Left lung (tissue), 10 donors: ENCODE data around the gene MACROD2. TPM values are rescaled to one million over a fixed set of nuclear protein-coding genes. Genes with fewer than 3 reads are reported as not detected.
"Not testable (repeated sequence)": the region's sequence is repeated elsewhere in the genome, so short reads cannot be mapped to it uniquely, and the experiment has no call there.

Experiments used
- ATAC-seq: fragments of 200-7000 bp; cut with Tn5 transposase; one replicate; pipeline ENCODE4 v1.9.1; 2020; ENCODE audit warnings: moderate library complexity
- DNase-seq, 4 donors: peaks; one replicate each; pipeline ENCODE4 v3.0.0-alpha.2; 2013 to 2020
- H3K27ac ChIP-seq, 2 donors: fragments of 200-600 bp; sonication (generic) in 1 of 2; one replicate each; pipeline versions ENCODE4 v1.5.0 to v1.8.0; 2020 to 2021
- H3K27me3 ChIP-seq, 2 donors: fragments of 200-600 bp; sonication (generic) in 1 of 2; one replicate each; pipeline versions ENCODE4 v1.5.0 to v1.8.0; 2020 to 2021
- H3K36me3 ChIP-seq, 2 donors: fragments of 200-600 bp; sonication (generic) in 1 of 2; one replicate each; pipeline versions ENCODE4 v1.5.0 to v1.8.0; 2020 to 2021
- H3K4me1 ChIP-seq, 2 donors: fragments of 200-600 bp; one replicate each; pipeline ENCODE4 v1.8.0; 2021
- H3K4me3 ChIP-seq, 2 donors: fragments of 200-600 bp; sonication (generic) in 1 of 2; one replicate each; pipeline versions ENCODE4 v1.5.0 to v1.8.0; 2020 to 2021; ENCODE audit warnings: mild to moderate bottlenecking in 1 of 2
- H3K9me3 ChIP-seq, 2 donors: fragments of 200-600 bp; sonication (generic) in 1 of 2; one replicate each; pipeline versions ENCODE4 v1.5.0 to v1.8.0; 2020 to 2021
- CTCF ChIP-seq, 2 donors: fragments of 200-600 bp; sonication (generic) in 1 of 2; IDR thresholded peaks; one replicate each; pipeline versions ENCODE4 v1.5.0 to v1.8.0; 2021; ENCODE audit warnings: antibody characterized with exemption in 2 of 2
- intact Hi-C, 2 donors: fragments of 100-400 bp; cut with DNase I; formaldehyde crosslinking; loops; one replicate each; pipeline versions ENCODE4 v1.11.2 to v1.14.2; 2022
- polyA plus RNA-seq, 6 donors: library from polyadenylated mRNA; unstranded; fragments of 120-200 nt; gene quantifications; one replicate each; pipeline ENCODE4 v1.2.1, GENCODE V29; 2013; ENCODE audit not compliant: insufficient read length in 6 of 6
- total RNA-seq, 2 donors: library from RNA; stranded (reverse); fragmentation: NEBNext Ultra II Directional; extraction: Animal tissue kit (Norgen Biotek cat#: 25700); gene quantifications; one replicate each; pipeline ENCODE4 v1.2.1, GENCODE V29; 2021
- donor health status: DM: no; HTN: yes; CAD: no.
- donor health status: DM: no; HTN: no; CAD: no.

Gene MACROD2
- total and polyA plus RNA-seq, 8 donors: 6.1 to 23.6 (median 8.9) TPM

GRCh38 chr20:14996883-14997672, 1001.8 kb downstream of the MACROD2 start:
- ATAC-seq (no peak), DNase-seq (no peak)
- Histone ChIP-seq H3K4me1 (no peaks in the 10 kb centered on the region), H3K27me3 (no peaks in the 10 kb centered on the region), H3K9me3 (peaks cover 0 to 32% of the 10 kb centered on the region in 2 donors), H3K36me3 (no peaks in the 10 kb centered on the region), H3K27ac (no peak overlapping the region), H3K4me3 (no peak overlapping the region)
- intact Hi-C loops: no loop called here
- TF ChIP-seq CTCF (IDR thresholded peaks at IDR 0.05): no peak

GRCh38 chr20:14997791-14998190, 1002.5 kb downstream of the MACROD2 start:
- no peak overlapping the region for H3K4me3 ChIP-seq
- H3K27me3 ChIP-seq: no peaks in the 10 kb centered on the region
- ATAC-seq (no peak), DNase-seq (no peak)
- H3K4me1 ChIP-seq: no peaks in the 10 kb centered on the region
- H3K36me3 ChIP-seq: no peaks in the 10 kb centered on the region
- no peak overlapping the region for H3K27ac ChIP-seq
- no peak for TF ChIP-seq CTCF (IDR thresholded peaks at IDR 0.05)
- peaks cover 0 to 35% of the 10 kb centered on the region in 2 donors for H3K9me3 ChIP-seq
- intact Hi-C loops: no loop called here

GRCh38 chr20:15005300-15005986, 1010.1 kb downstream of the MACROD2 start:
- Histone ChIP-seq H3K4me1 (no peaks in the 10 kb centered on the region), H3K9me3 (peaks cover 0 to 3% of the 10 kb centered on the region in 2 donors), H3K27ac (peak overlapping the region; percentile 49 to 58), H3K27me3 (no peaks in the 10 kb centered on the region), H3K36me3 (no peaks in the 10 kb centered on the region), H3K4me3 (no peak overlapping the region)
- DNase-seq: peak in 1 of 4 donors; percentile 28
- ATAC-seq: peak; percentile 84
- no peak for TF ChIP-seq CTCF (IDR thresholded peaks at IDR 0.05)
- intact Hi-C loops: no loop called here

- H3K4me1 ChIP-seq: no peaks in the 10 kb centered on the region
- intact Hi-C loops: no loop called here
- H3K36me3 ChIP-seq: no peaks in the 10 kb centered on the region
- H3K27me3 ChIP-seq: no peaks in the 10 kb centered on the region
- H3K4me3 ChIP-seq: no peak overlapping the region
- DNase-seq (no peak), ATAC-seq (no peak)
- no peaks in the 10 kb centered on the region for H3K9me3 ChIP-seq
- no peak overlapping the region for H3K27ac ChIP-seq
- TF ChIP-seq CTCF (IDR thresholded peaks at IDR 0.05): no peak
Measured at GRCh38 chr20:15011631-15012030, 1016.3 kb downstream of the MACROD2 start.

GRCh38 chr20:15012566-15012965, 1017.2 kb downstream of the MACROD2 start:
- TF ChIP-seq CTCF (IDR thresholded peaks at IDR 0.05): no peak
- no peak overlapping the region for H3K27ac ChIP-seq
- ATAC-seq (no peak), DNase-seq (peak in 1 of 4 donors; percentile 33)
- H3K4me1 ChIP-seq: no peaks in the 10 kb centered on the region
- H3K27me3 ChIP-seq: no peaks in the 10 kb centered on the region
- H3K9me3 ChIP-seq: peaks cover 0 to 4% of the 10 kb centered on the region in 2 donors
- H3K4me3 ChIP-seq: no peak overlapping the region
- H3K36me3 ChIP-seq: no peaks in the 10 kb centered on the region
- intact Hi-C loops: no loop called here

GRCh38 chr20:15016875-15017274, 1021.6 kb downstream of the MACROD2 start:
- H3K4me1 ChIP-seq, H3K36me3 ChIP-seq, H3K4me3 ChIP-seq, ATAC-seq, DNase-seq, H3K9me3 ChIP-seq, H3K27me3 ChIP-seq, H3K27ac ChIP-seq, intact Hi-C loops: not testable (repeated sequence)
